Stromal cell of bone marrow (primary cell): ENCODE measurements around the gene BCL2L12.

Experiments used
- DNase-seq: peaks from one replicate; pipeline ENCODE4 v3.0.0-alpha.2; 2012; ENCODE audit warnings: low read depth

BCL2L12 gene

GRCh38 chr19:49685845-49686332 lies 20.2 kb downstream of the BCL2L12 start:
- DNase-seq: no peak

GRCh38 chr19:49686503-49687088 lies 20.9 kb downstream of the BCL2L12 start:
- no peak for DNase-seq

GRCh38 chr19:49687150-49687549 lies 21.4 kb downstream of the BCL2L12 start:
- DNase-seq: no peak

- DNase-seq: no peak
These were observed 22.0 kb downstream of the BCL2L12 start for GRCh38 chr19:49687566-49688316.

- no peak for DNase-seq
These were observed 22.9 kb downstream of the BCL2L12 start for GRCh38 chr19:49688531-49689132.

- DNase-seq: no peak
These were observed 23.7 kb downstream of the BCL2L12 start, which contains the start of gene ADM5 for GRCh38 chr19:49689133-49690078. TSS of gene ADM5 (plus strand) at chr19:49689594. CDS start at chr19:49689838, 244 bp downstream.

- no peak for DNase-seq
These were observed 24.4 kb downstream of the BCL2L12 start for GRCh38 chr19:49690079-49690655.

- peak; percentile 65 for DNase-seq
These were observed 25.0 kb downstream of the BCL2L12 start, which contains the start of gene CPT1C for GRCh38 chr19:49690656-49691242. TSS of gene CPT1C (plus strand) at chr19:49691116. CDS start at chr19:49692253, 1,137 bp downstream.

GRCh38 chr19:49691243-49692146 lies 25.8 kb downstream of the BCL2L12 start:
- DNase-seq: peak; percentile 45

- DNase-seq: no peak
These were observed 26.4 kb downstream of the BCL2L12 start for GRCh38 chr19:49692147-49692506.

- no peak for DNase-seq
These were observed 30.4 kb downstream of the BCL2L12 start for GRCh38 chr19:49696115-49696514.

GRCh38 chr19:49696865-49697264 lies 31.1 kb downstream of the BCL2L12 start:
- DNase-seq: no peak

- DNase-seq: no peak
These were observed 33.6 kb downstream of the BCL2L12 start for GRCh38 chr19:49699364-49699763.

- DNase-seq: no peak
These were observed 34.8 kb downstream of the BCL2L12 start for GRCh38 chr19:49700563-49700962.

GRCh38 chr19:49701271-49701786 lies 35.6 kb downstream of the BCL2L12 start:
- no peak for DNase-seq

- DNase-seq: no peak
These were observed 39.3 kb downstream of the BCL2L12 start for GRCh38 chr19:49704888-49705642.

GRCh38 chr19:49705919-49706318 lies 40.2 kb downstream of the BCL2L12 start:
- DNase-seq: no peak

- peak; percentile 78 for DNase-seq
These were observed 44.7 kb downstream of the BCL2L12 start for GRCh38 chr19:49710372-49710951.
